ENCODE data around the gene NFKB1.

NFKB1 gene

DNA sequence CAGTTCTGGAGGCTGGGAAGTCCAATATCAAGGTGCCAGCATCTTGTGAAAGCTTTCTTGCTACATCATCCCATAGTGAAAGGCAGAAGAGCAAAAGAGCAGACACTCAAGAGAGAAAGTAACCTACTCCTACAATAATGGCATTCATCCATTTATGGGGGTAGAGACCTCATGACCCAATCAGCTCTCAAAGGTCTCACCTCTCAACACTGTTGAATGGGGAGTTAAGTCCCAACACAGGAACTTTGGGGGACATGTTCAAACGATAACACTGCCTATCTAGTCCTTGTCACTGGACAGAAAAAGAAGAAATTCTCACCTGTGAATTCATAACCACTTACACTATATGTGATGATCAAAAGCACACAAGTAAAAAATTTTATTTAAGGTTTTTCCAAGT, 6.6 kb upstream of the NFKB1 start:
- DNase-seq (ENCODE audit: low read depth): no peak

- no peak for DNase-seq (ENCODE audit: low read depth)
Measured at GRCh38 chr4:102497986-102498385, 3.2 kb upstream of the NFKB1 start.

GRCh38 chr4:102500352-102500695, 835 bp upstream of the NFKB1 start:
- no peak for DNase-seq (ENCODE audit: low read depth)

GRCh38 chr4:102501447-102501696, 213 bp downstream of the NFKB1 start:
- DNase-seq (ENCODE audit: low read depth): no peak

DNA sequence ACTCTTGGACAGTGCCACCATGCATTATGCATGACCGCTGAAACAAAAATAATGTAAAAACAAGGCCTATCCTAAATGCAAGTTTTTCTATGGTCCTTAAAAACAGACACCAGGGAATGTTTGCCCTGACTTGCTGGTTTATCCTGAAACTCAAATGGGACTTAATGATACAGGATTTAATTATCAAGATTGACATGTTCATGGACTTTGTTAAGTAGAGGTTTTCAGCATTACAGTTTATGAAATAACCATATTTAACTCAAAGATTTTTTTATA, 1.3 kb downstream of the NFKB1 start:
- DNase-seq (ENCODE audit: low read depth): no peak

DNA sequence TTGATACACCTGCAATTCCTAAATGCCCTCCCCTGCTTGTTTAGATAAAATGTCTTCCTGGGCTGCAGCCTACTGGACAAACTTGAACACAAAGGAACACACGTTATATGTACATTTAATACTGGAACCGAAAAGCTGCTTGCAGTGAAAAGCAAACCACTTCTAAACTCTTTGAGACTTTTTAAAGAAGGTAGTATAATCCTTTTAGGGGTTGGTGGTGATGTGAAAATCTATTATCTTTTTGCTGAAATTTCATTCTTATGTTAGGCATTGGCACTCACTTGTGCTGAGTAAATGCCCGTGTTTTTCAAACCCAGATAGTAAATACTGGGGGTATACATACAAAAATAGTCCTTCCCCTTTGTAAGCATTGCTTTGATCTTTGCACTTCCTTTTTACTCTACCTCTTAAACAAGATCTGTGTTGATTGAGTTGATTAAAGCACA, 2.2 kb downstream of the NFKB1 start:
- DNase-seq (ENCODE audit: low read depth): no peak

DNA sequence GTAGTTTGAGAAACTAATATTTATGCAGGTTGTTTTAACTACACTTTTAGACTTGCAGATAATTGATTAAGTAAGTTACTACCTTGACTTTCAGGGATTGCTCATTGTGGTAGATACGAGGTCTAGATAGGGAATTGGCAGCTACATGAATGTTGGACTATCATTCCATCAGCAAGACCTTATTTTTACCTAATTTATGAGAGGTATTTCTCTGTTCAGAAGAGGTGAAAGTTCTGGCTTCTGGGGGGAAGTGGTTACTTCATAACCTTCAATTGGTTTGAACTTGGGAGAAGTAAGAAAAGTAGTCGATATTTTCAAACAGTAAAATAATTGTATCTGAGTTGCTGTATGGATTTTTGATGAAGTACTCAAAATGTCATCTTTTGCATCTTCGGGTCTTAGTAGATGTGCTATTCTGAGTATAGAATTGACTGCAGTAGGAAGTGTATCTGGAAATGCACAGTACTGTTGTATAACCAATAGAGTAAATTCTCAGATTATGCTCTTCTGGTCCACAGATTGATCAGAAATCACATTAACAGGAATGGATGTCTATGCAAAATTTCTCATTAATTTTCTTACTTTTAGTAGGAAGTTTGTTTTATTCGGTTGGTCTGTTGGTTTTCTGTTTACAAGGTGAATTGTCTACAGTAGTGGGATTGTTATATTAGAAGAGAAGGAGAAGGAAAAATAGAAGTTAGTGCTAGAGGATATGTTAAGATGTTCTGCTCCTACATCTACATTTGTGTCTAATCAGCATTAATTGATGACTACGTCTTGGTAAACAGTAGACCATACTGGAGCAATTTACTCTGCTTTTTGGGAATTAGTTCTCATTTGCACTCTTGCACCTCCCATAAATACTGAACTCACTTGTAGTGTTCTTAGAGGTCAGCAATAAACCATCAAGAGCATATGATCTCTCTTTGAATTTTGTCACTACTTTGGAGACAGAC, 3.0 kb downstream of the NFKB1 start:
- DNase-seq (ENCODE audit: low read depth): no peak

DNA sequence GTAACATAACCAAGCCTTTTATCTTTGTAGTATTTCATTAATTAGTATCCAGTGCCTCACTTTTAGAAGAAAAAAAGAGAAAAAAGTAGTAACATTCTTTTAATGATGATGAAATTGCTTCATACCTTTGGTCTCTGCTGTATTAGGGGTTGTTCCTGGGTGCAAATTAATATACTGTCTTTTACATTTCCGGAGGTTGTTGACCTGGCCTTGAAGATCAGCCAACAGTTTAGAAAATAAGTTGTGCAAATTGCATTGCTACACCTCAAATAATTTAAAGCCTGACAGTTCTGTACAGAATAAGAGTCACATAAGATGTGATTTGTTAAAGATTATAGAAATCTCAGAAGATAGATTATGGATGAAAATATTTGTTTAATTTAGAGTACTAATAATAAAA, 3.8 kb downstream of the NFKB1 start:
- no peak for DNase-seq (ENCODE audit: low read depth)

GRCh38 chr4:102505708-102506107, 4.5 kb downstream of the NFKB1 start:
- no peak for DNase-seq (ENCODE audit: low read depth)

GRCh38 chr4:102506523-102506922, 5.4 kb downstream of the NFKB1 start:
- DNase-seq (ENCODE audit: low read depth): no peak

- no peak for DNase-seq (ENCODE audit: low read depth)
Measured at GRCh38 chr4:102511830-102512605, 10.9 kb downstream of the NFKB1 start.

DNA sequence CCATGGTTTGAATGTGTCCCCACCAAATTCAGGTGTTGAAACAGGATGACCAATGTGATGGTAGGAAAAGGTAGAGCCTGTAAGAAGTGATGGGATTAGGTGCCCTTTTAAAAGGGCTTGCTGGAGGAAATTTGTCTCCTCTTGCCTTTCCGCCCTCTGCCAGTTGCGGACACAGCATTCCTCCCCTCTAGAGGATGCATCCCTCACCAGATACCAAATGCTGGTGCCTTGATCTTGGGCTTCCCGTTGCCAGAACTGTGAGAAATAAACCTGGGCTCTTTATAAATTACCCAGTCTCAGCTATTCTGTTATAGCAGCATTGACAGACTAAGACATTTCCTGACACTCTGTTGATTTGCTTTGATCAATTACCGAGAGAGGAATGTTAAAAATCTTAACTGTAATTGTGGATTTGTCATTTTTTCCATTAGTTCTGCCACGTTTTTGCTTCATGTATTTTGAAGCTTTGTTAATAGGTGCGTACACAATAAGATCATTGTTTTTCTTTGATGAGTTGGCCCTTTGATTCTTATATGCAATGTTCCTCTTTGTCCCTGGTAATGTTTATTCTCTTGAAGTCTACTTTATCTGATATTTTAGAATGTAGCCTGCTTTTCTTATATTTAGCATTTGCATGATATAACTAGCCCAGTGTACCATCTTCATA, 13.3 kb downstream of the NFKB1 start:
- DNase-seq (ENCODE audit: low read depth): no peak

- no peak for DNase-seq (ENCODE audit: low read depth)
Measured at GRCh38 chr4:102517753-102518152, 16.6 kb downstream of the NFKB1 start.

GRCh38 chr4:102518703-102519131, 17.6 kb downstream of the NFKB1 start:
- DNase-seq (ENCODE audit: low read depth): no peak

- no peak for DNase-seq (ENCODE audit: low read depth)
Measured at GRCh38 chr4:102519925-102520324, 18.8 kb downstream of the NFKB1 start.

GRCh38 chr4:102521570-102521969, 20.4 kb downstream of the NFKB1 start:
- DNase-seq (ENCODE audit: low read depth): no peak

- no peak for DNase-seq (ENCODE audit: low read depth)
Measured at GRCh38 chr4:102522031-102522440, 20.9 kb downstream of the NFKB1 start.

- DNase-seq (ENCODE audit: low read depth): no peak
Measured at GRCh38 chr4:102524691-102525090, 23.5 kb downstream of the NFKB1 start.

DNA sequence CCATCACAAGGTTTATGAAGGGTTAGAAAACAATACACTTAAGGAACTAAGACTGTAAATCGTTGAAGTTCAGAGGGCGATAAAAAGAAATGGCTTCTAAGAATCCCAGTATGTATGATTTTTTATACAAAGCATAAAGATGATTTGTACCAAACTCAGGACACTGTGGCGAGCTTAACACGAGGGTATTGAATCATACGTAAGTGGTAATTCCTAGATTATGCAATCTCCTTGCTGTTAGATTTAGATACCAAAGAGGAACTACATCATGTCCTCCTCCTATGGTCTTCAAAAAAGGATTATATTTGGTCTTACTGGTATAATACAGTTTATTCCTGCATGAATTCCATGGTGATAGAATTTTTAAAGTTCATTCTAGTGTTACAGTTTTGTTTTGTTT, 23.9 kb downstream of the NFKB1 start:
- peak; percentile 81 for DNase-seq (ENCODE audit: low read depth)

DNA sequence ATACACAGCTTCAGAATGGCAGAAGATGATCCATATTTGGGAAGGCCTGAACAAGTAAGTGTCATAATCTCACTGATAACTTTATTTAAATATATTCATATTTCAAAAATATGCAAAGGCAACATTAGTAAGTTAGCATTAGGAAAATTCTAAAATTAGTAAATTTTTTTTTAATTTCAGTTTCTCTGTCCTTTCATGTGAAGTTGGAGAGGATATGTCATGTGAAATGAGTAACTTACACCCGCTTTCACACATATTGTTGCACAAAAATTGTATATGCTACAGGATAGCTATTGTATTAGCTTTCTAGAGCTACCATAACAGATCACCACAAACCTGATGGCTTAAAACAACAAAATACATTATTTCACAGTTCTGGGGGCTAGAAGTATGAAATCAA, 24.3 kb downstream of the NFKB1 start:
- DNase-seq (ENCODE audit: low read depth): no peak

DNA sequence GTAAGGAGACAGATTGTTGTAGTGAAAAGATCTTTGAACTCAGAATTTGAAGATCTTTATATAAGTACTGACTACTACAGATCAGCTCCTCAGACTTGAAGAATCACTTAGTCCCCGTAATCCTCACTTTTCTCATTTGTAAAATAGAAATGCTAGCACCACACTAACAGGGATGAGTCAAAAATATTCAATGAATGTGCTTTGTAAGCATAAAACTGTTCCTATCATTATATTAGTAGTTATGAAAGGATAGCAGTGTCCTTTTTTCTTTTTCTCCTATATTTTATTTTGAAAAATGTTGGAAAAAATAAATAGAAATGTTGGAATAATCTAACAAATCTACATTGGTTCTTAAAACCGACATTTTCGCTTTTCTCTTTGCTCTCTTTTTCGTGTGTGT, 25.4 kb downstream of the NFKB1 start:
- no peak for DNase-seq (ENCODE audit: low read depth)

- no peak for DNase-seq (ENCODE audit: low read depth)
Measured at GRCh38 chr4:102527695-102528283, 26.6 kb downstream of the NFKB1 start.

DNA sequence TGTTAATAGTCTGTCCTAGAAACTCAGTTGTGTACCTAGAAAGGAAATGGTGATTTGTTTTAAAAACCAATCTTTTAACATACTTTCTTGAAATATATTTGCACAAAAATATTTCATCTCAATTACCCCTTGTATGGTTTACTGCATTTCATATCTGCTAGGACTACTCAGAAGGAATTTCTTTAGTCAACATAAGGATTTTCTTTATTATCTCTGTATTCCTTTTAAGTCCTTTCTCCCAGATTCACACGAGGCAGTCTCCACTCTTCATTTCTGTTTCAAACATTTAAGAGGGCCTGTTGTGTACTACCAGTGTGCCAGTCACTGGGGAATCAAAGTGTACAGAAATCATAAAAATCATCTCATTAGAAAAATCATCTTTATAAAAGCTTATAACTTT, 28.8 kb downstream of the NFKB1 start:
- DNase-seq (ENCODE audit: low read depth): no peak

All from amniotic epithelial cell (primary cell).